ENCODE data around the gene CSTPP1. TPM values are rescaled to one million over a fixed set of nuclear protein-coding genes. Genes with fewer than 3 reads are reported as not detected.

CSTPP1 gene
- polyA plus RNA-seq, 1 donor (not counting 4 experiments of a cell fraction or from before 2014, with no cell fraction given): 20.0 TPM

DNA sequence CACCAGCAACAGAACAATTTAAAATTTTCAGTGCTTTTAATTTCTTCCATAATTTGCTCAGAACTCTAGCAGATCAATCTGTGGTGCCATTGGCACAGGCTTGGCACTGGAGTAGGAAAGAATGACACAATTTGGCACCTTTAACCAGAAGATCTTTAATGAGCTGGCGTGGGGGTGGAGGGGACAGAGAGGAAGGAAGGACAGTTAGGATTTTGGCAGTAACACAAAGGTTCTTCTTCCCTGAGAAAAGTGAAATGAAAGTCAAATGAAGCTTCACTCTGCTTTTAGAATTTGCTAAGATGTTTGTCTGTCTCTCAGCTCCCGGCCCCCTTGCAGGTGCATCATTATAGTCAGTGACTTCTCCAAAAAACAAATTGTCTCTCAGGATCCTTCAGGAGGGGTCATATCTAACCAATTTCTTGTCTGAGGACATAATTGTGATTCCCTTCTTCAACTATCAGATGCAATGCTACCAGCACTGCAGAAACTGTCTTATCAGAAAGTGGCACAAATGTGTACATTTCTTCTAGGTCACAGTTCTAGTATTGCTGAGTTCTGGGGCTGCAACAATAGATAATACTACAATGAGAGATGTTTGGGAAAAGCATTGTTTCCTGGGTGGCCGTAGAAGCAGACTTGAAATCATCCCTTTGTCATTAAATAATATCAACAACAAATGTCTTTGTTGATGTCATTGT is 66.8 kb downstream of the CSTPP1 start:
- no peak overlapping the region for H2AFZ ChIP-seq (ENCODE audit: control insufficient read depth, low read length)
- H3K4me1 ChIP-seq (ENCODE audit: control insufficient read depth, extremely low read depth, insufficient read depth, low read length): no peaks in the 10 kb centered on the region
- H4K20me1 ChIP-seq (ENCODE audit: control insufficient read depth, extremely low read depth, insufficient read depth, low read length): no peaks in the 10 kb centered on the region
- dilution Hi-C loops (cut with MboI; ENCODE audit: extremely low pct_ligation_motif_present, low sequenced_read_pairs): no loop called here
- no peaks in the 10 kb centered on the region for H3K9me1 ChIP-seq (ENCODE audit: control insufficient read depth, extremely low read depth, insufficient read depth, low read length)
- H3K27me3 ChIP-seq (ENCODE audit: control insufficient read depth, extremely low read depth, insufficient read depth, low read length): no peaks in the 10 kb centered on the region
- TF ChIP-seq EZH2 (IDR thresholded peaks at IDR 0.05; ENCODE audit: low read length): no peak
- TF ChIP-seq, protein P1, sequence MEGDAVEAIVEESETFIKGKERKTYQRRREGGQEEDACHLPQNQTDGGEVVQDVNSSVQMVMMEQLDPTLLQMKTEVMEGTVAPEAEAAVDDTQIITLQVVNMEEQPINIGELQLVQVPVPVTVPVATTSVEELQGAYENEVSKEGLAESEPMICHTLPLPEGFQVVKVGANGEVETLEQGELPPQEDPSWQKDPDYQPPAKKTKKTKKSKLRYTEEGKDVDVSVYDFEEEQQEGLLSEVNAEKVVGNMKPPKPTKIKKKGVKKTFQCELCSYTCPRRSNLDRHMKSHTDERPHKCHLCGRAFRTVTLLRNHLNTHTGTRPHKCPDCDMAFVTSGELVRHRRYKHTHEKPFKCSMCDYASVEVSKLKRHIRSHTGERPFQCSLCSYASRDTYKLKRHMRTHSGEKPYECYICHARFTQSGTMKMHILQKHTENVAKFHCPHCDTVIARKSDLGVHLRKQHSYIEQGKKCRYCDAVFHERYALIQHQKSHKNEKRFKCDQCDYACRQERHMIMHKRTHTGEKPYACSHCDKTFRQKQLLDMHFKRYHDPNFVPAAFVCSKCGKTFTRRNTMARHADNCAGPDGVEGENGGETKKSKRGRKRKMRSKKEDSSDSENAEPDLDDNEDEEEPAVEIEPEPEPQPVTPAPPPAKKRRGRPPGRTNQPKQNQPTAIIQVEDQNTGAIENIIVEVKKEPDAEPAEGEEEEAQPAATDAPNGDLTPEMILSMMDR (optimal IDR thresholded peaks at IDR 0.05 in 1 of 3, IDR thresholded peaks at IDR 0.05 in 1 of 3, conservative IDR thresholded peaks at IDR 0.05 in 1 of 3; ENCODE audit: extremely low read depth in 1 of 3, insufficient read depth in 2 of 3, low read length in 3 of 3): no peak
- no peaks in the 10 kb centered on the region for H3K9me3 ChIP-seq (ENCODE audit: control insufficient read depth, low read depth, low read length)
- no peak overlapping the region for H3K27ac ChIP-seq (ENCODE audit: control insufficient read depth, insufficient read depth, low read length)
- no peaks in the 10 kb centered on the region for H3K79me2 ChIP-seq (ENCODE audit: control insufficient read depth, insufficient read depth, low read length)
- no peak overlapping the region for H3K4me3 ChIP-seq (ENCODE audit: control insufficient read depth in 2 of 3, extremely low read depth in 1 of 3, insufficient read depth in 2 of 3, low read depth in 1 of 3, low read length in 3 of 3)
- no peak overlapping the region for H3K9ac ChIP-seq (ENCODE audit: control insufficient read depth, extremely low read depth, insufficient read depth, low read length)
- no peaks in the 10 kb centered on the region for H3K36me3 ChIP-seq (ENCODE audit: control insufficient read depth in 2 of 2, extremely low read depth in 1 of 2, insufficient read depth in 2 of 2, low read length in 2 of 2)
- H3K4me2 ChIP-seq (ENCODE audit: control insufficient read depth, extremely low read depth, insufficient read depth, low read depth, low read length): no peak overlapping the region
- no peak for FAIRE-seq
- no peak for DNase-seq (ENCODE audit: low read depth, low spot score)

DNA sequence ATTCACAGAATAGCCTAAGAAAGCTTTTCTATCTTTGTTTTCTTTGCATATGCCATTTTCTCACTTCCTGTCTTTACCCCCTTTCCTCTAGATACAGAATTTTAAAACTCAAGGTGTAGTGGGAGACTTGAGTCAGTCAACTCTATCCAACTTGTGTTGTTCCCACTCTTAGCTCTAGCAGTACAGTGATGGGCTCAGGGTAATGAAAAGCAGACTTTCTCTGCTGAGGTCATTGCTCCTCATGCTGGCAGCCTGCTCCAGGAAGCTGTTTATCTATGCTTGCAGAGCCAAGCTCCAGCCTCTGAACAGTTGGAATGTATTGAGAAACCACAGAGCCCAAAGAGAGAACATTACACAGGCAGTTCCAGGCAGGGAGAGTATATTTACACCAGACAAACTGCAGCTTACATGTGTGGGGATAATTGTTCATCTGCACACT is 68.1 kb downstream of the CSTPP1 start:
- no peaks in the 10 kb centered on the region for H3K4me1 ChIP-seq (ENCODE audit: control insufficient read depth, extremely low read depth, insufficient read depth, low read length)
- H3K9ac ChIP-seq (ENCODE audit: control insufficient read depth, extremely low read depth, insufficient read depth, low read length): no peak overlapping the region
- H3K9me1 ChIP-seq (ENCODE audit: control insufficient read depth, extremely low read depth, insufficient read depth, low read length): no peaks in the 10 kb centered on the region
- H3K36me3 ChIP-seq (ENCODE audit: control insufficient read depth in 2 of 2, extremely low read depth in 1 of 2, insufficient read depth in 2 of 2, low read length in 2 of 2): no peaks in the 10 kb centered on the region
- no peak for DNase-seq (ENCODE audit: low read depth, low spot score)
- dilution Hi-C loops (cut with MboI; ENCODE audit: extremely low pct_ligation_motif_present, low sequenced_read_pairs): no loop called here
- H3K27me3 ChIP-seq (ENCODE audit: control insufficient read depth, extremely low read depth, insufficient read depth, low read length): no peaks in the 10 kb centered on the region
- no peak overlapping the region for H3K27ac ChIP-seq (ENCODE audit: control insufficient read depth, insufficient read depth, low read length)
- no peaks in the 10 kb centered on the region for H3K9me3 ChIP-seq (ENCODE audit: control insufficient read depth, low read depth, low read length)
- H4K20me1 ChIP-seq (ENCODE audit: control insufficient read depth, extremely low read depth, insufficient read depth, low read length): no peaks in the 10 kb centered on the region
- H3K79me2 ChIP-seq (ENCODE audit: control insufficient read depth, insufficient read depth, low read length): no peaks in the 10 kb centered on the region
- H2AFZ ChIP-seq (ENCODE audit: control insufficient read depth, low read length): no peak overlapping the region
- no peak overlapping the region for H3K4me2 ChIP-seq (ENCODE audit: control insufficient read depth, extremely low read depth, insufficient read depth, low read depth, low read length)
- no peak for TF ChIP-seq EZH2 (IDR thresholded peaks at IDR 0.05; ENCODE audit: low read length)
- TF ChIP-seq, protein P1 (optimal IDR thresholded peaks at IDR 0.05 in 1 of 3, IDR thresholded peaks at IDR 0.05 in 1 of 3, conservative IDR thresholded peaks at IDR 0.05 in 1 of 3; ENCODE audit: extremely low read depth in 1 of 3, insufficient read depth in 2 of 3, low read length in 3 of 3): no peak
- no peak overlapping the region for H3K4me3 ChIP-seq (ENCODE audit: control insufficient read depth in 2 of 3, extremely low read depth in 1 of 3, insufficient read depth in 2 of 3, low read depth in 1 of 3, low read length in 3 of 3)
- FAIRE-seq: no peak
